ENCODE data around the gene CFHR4. TPM values are rescaled to one million over a fixed set of nuclear protein-coding genes. Genes with fewer than 3 reads are reported as not detected.
"Not testable (repeated sequence)": the region's sequence is repeated elsewhere in the genome, so short reads cannot be mapped to it uniquely, and the experiment has no call there.

The CFHR4 gene
- total and polyA plus RNA-seq, 4 donors, result not detected

GRCh38 chr1:196873385-196873784 lies 14.5 kb upstream of the CFHR4 start:
- Histone ChIP-seq H3K4me3 (no peak overlapping the region), H3K36me3 (ENCODE audit: control insufficient read depth in 4 of 4, insufficient read depth in 4 of 4, low read length in 4 of 4) (no peaks in the 10 kb centered on the region), H3K9me3 (ENCODE audit: control insufficient read depth in 4 of 4, insufficient read depth in 3 of 4, low read length in 3 of 4) (peaks cover 0 to 2% (median 0%) of the 10 kb centered on the region in 4 donors), H3K27me3 (ENCODE audit: control insufficient read depth in 3 of 3, insufficient read depth in 3 of 3, low read length in 2 of 3) (no peaks in the 10 kb centered on the region), H3K4me1 (ENCODE audit: control insufficient read depth in 5 of 5, insufficient read depth in 5 of 5, low read length in 5 of 5) (peaks cover 0 to 3% (median 0%) of the 10 kb centered on the region in 5 donors), H3K9ac (ENCODE audit: insufficient read depth in 1 of 2, low read length in 2 of 2) (no peak overlapping the region), H3K27ac (ENCODE audit: low read depth in 1 of 2, low read length in 1 of 2) (no peak overlapping the region)
- DNase-seq (peak in 2 of 3 donors; percentile 2 to 20), ATAC-seq (ENCODE audit: insufficient read depth, low FRiP score) (no peak)
- TF ChIP-seq CTCF (IDR thresholded peaks at IDR 0.05; ENCODE audit: control extremely low read depth, extremely low read depth), result no peak
- 69 to 81% methylated on average over 4 of the region's 4 CpGs for WGBS, 2 donors

DNA sequence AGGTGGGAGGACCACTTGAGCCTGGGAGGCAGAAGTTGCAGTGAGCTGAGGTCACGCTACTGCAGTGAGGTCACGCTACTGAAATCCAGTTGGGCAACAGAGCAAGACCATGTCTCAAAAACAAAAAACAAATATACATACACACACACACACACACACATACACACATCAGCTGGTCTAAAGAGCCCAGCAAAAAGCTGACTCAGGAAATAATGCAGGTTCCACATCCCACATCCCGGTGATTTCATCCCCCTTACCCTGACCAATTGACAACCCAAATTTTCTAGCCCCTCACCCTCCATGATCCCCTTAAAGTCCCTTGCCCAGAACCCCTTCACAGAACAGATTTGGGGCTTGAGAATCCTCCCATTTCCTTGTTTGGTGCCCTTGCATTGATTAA lies 11.9 kb upstream of the CFHR4 start:
- Histone ChIP-seq H3K27ac (ENCODE audit: low read depth in 1 of 2, low read length in 1 of 2) (no peak overlapping the region), H3K9me3 (ENCODE audit: control insufficient read depth in 4 of 4, insufficient read depth in 3 of 4, low read length in 3 of 4) (peaks cover 0 to 2% (median 0%) of the 10 kb centered on the region in 4 donors), H3K27me3 (ENCODE audit: control insufficient read depth in 3 of 3, insufficient read depth in 3 of 3, low read length in 2 of 3) (no peaks in the 10 kb centered on the region), H3K4me3 (no peak overlapping the region), H3K4me1 (ENCODE audit: control insufficient read depth in 5 of 5, insufficient read depth in 5 of 5, low read length in 5 of 5) (peaks cover 0 to 3% (median 0%) of the 10 kb centered on the region in 5 donors), H3K36me3 (ENCODE audit: control insufficient read depth in 4 of 4, insufficient read depth in 4 of 4, low read length in 4 of 4) (no peaks in the 10 kb centered on the region), H3K9ac (ENCODE audit: insufficient read depth in 1 of 2, low read length in 2 of 2) (no peak overlapping the region)
- ATAC-seq (ENCODE audit: insufficient read depth, low FRiP score) (no peak), DNase-seq (no peak)
- TF ChIP-seq CTCF (IDR thresholded peaks at IDR 0.05; ENCODE audit: control extremely low read depth, extremely low read depth), result no peak
- WGBS, 2 donors, result 96 to 97% methylated on average over 3 of the region's 3 CpGs

DNA sequence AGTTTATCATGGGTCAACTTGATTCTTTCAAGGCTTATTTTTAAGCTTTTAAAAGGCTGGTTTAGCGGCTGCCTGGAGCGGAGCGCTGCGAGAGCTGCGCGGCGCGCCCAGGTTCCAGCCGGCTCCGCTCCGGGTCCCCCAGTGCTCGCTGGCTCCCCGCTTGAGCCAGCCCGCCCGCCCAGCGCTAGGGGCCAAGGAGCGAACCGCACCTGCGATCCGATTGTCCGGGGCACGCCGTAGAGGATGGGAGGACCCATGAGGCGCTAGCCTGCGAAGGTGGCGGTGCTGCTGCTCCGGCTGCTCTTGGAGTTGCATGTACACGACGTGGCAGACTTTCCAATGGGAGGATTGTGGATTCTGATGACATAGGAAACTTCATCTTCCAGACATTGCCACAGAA lies 9.9 kb upstream of the CFHR4 start:
- WGBS, 2 donors, result 7 to 10% methylated on average over 29 of the region's 29 CpGs
- Histone ChIP-seq H3K9ac (ENCODE audit: insufficient read depth in 1 of 2, low read length in 2 of 2) (no peak overlapping the region), H3K4me1 (ENCODE audit: control insufficient read depth in 5 of 5, insufficient read depth in 5 of 5, low read length in 5 of 5) (peaks cover 0 to 3% (median 0%) of the 10 kb centered on the region in 5 donors), H3K4me3 (no peak overlapping the region), H3K9me3 (ENCODE audit: control insufficient read depth in 4 of 4, insufficient read depth in 3 of 4, low read length in 3 of 4) (peaks cover 0 to 2% (median 0%) of the 10 kb centered on the region in 4 donors), H3K36me3 (ENCODE audit: control insufficient read depth in 4 of 4, insufficient read depth in 4 of 4, low read length in 4 of 4) (no peaks in the 10 kb centered on the region), H3K27me3 (ENCODE audit: control insufficient read depth in 3 of 3, insufficient read depth in 3 of 3, low read length in 2 of 3) (no peaks in the 10 kb centered on the region), H3K27ac (ENCODE audit: low read depth in 1 of 2, low read length in 1 of 2) (no peak overlapping the region)
- peak in 2 of 3 donors; percentile 15 to 30 for DNase-seq
- TF ChIP-seq CTCF (IDR thresholded peaks at IDR 0.05; ENCODE audit: control extremely low read depth, extremely low read depth), result no peak
- no peak for ATAC-seq (ENCODE audit: insufficient read depth, low FRiP score)

DNA sequence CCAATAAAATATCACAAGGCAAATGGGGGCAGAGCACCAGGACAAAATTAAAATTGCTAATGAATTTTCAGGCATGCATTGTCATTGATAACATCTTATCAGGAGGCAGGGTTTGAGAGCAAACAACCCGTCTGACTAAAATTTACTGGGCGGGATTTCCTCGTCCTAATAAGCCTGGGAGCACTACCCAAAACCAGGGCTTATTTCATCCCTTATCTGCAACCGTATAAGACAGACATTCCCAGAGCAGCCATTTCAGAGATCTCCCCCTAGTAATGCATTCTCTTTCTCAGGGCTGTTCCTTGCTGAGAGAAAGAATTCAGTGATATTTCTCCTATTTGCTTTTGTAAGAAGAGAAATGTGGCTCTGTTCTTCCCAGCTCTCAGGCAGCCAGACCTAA lies 1.3 kb upstream of the CFHR4 start:
- not testable (repeated sequence) for ATAC-seq (ENCODE audit: insufficient read depth, low FRiP score)
- 85 to 94% methylated on average over 4 of the region's 4 CpGs for WGBS, 2 donors

More for the DNA sequence above, 1.3 kb upstream of the CFHR4 start:
- not testable (repeated sequence) for H3K9me3 ChIP-seq (ENCODE audit: control insufficient read depth in 4 of 4, insufficient read depth in 3 of 4, low read length in 3 of 4); H3K27me3 ChIP-seq (ENCODE audit: control insufficient read depth in 3 of 3, insufficient read depth in 3 of 3, low read length in 2 of 3); H3K27ac ChIP-seq (ENCODE audit: low read depth in 1 of 2, low read length in 1 of 2); H3K36me3 ChIP-seq (ENCODE audit: control insufficient read depth in 4 of 4, insufficient read depth in 4 of 4, low read length in 4 of 4); H3K4me1 ChIP-seq (ENCODE audit: control insufficient read depth in 5 of 5, insufficient read depth in 5 of 5, low read length in 5 of 5); H3K4me3 ChIP-seq; DNase-seq; H3K9ac ChIP-seq (ENCODE audit: insufficient read depth in 1 of 2, low read length in 2 of 2)
